ENCODE results near the gene SPIRE1. TPM values are rescaled to one million over a fixed set of nuclear protein-coding genes. Genes with fewer than 3 reads are reported as not detected.

SPIRE1 gene
- total RNA-seq, 6 donors from 2014 or later: 33.9 to 76.7 (median 59.6) TPM

- no peak for ATAC-seq (ENCODE audit: low FRiP score in 2 of 2)
- no peak overlapping the region for H3K27ac ChIP-seq
Measured at GRCh38 chr18:12640881-12641200, 17.1 kb downstream of the SPIRE1 start.

GRCh38 chr18:12639990-12640880 lies 17.7 kb downstream of the SPIRE1 start:
- H3K4me1 ChIP-seq: peaks cover 0 to 10% (median 6%) of the 10 kb centered on the region in 4 donors
- no peak overlapping the region for H3K4me3 ChIP-seq
- no peak overlapping the region for H3K27ac ChIP-seq
- DNase-seq (no peak), ATAC-seq (ENCODE audit: low FRiP score in 2 of 2) (no peak)
- no peaks in the 10 kb centered on the region for H3K27me3 ChIP-seq
- WGBS, 2 donors: 54 to 57% methylated on average over 5 of the region's 5 CpGs
- no peak for TF ChIP-seq EP300 (IDR thresholded peaks at IDR 0.05)
- no peak for TF ChIP-seq POLR2AphosphoS5 (IDR thresholded peaks at IDR 0.05)
- no peak for TF ChIP-seq POLR2A (IDR thresholded peaks at IDR 0.05)
- TF ChIP-seq CTCF (IDR thresholded peaks at IDR 0.05): no peak
- no peaks in the 10 kb centered on the region for H3K9me3 ChIP-seq
- H3K36me3 ChIP-seq: no peaks in the 10 kb centered on the region

More at GRCh38 chr18:12640881-12641200, 17.1 kb downstream of the SPIRE1 start:
- TF ChIP-seq POLR2AphosphoS5 (IDR thresholded peaks at IDR 0.05) (no peak), EP300 (IDR thresholded peaks at IDR 0.05) (no peak), CTCF (IDR thresholded peaks at IDR 0.05) (no peak), POLR2A (IDR thresholded peaks at IDR 0.05) (no peak)
- H3K27me3 ChIP-seq: no peaks in the 10 kb centered on the region
- peaks cover 0 to 15% (median 8%) of the 10 kb centered on the region in 4 donors for H3K4me1 ChIP-seq
- no peak for DNase-seq
- no peaks in the 10 kb centered on the region for H3K9me3 ChIP-seq
- WGBS, 2 donors: 89 to 94% methylated on average over 6 of the region's 6 CpGs
- H3K36me3 ChIP-seq: no peaks in the 10 kb centered on the region
- H3K4me3 ChIP-seq: no peak overlapping the region

GRCh38 chr18:12638644-12639124 lies 19.2 kb downstream of the SPIRE1 start:
- Histone ChIP-seq H3K36me3 (no peaks in the 10 kb centered on the region), H3K9me3 (no peaks in the 10 kb centered on the region), H3K4me1 (peaks cover 0 to 6% (median 3%) of the 10 kb centered on the region in 4 donors), H3K27me3 (no peaks in the 10 kb centered on the region), H3K4me3 (no peak overlapping the region), H3K27ac (no peak overlapping the region)
- TF ChIP-seq POLR2A (IDR thresholded peaks at IDR 0.05) (no peak), POLR2AphosphoS5 (IDR thresholded peaks at IDR 0.05) (no peak), EP300 (IDR thresholded peaks at IDR 0.05) (no peak), CTCF (IDR thresholded peaks at IDR 0.05) (no peak)
- DNase-seq (no peak), ATAC-seq (ENCODE audit: low FRiP score in 2 of 2) (no peak)
- 64 to 70% methylated on average over 3 of the region's 3 CpGs for WGBS, 2 donors

- Histone ChIP-seq H3K4me3 (no peak overlapping the region), H3K4me1 (peaks cover 0 to 6% (median 3%) of the 10 kb centered on the region in 4 donors), H3K9me3 (no peaks in the 10 kb centered on the region), H3K27ac (no peak overlapping the region), H3K36me3 (no peaks in the 10 kb centered on the region), H3K27me3 (no peaks in the 10 kb centered on the region)
- TF ChIP-seq POLR2A (IDR thresholded peaks at IDR 0.05): no peak
- no peak for TF ChIP-seq CTCF (IDR thresholded peaks at IDR 0.05)
- TF ChIP-seq POLR2AphosphoS5 (IDR thresholded peaks at IDR 0.05): no peak
- no peak for TF ChIP-seq EP300 (IDR thresholded peaks at IDR 0.05)
- 91 to 94% methylated on average over 4 of the region's 4 CpGs for WGBS, 2 donors
- peak in 1 of 2 donors; percentile 54 for ATAC-seq (ENCODE audit: low FRiP score in 2 of 2)
- DNase-seq: no peak
Measured at GRCh38 chr18:12637901-12638643, 19.8 kb downstream of the SPIRE1 start.
